Keratinocyte (primary cell): ENCODE data around the gene MEFV.

Source experiments
- CTCF ChIP-seq, 3 experiments: IDR thresholded peaks in 1 of 3; conservative IDR thresholded peaks in 1 of 3; optimal IDR thresholded peaks in 1 of 3; 2 replicates in 2 of 3; 3 replicates in 1 of 3; pipeline versions ENCODE3 to v1.5.1; 2011; ENCODE audit warnings: low read length in 3 of 3, mild to moderate bottlenecking in 3 of 3, moderate library complexity in 2 of 3, control low read depth in 1 of 3, inconsistent platforms in 1 of 3; ENCODE audit not compliant: insufficient read depth in 2 of 3; ENCODE audit errors: extremely low read depth in 1 of 3
- EZH2 ChIP-seq: IDR thresholded peaks from one replicate; pipeline ENCODE4 v1.6.1; 2012; ENCODE audit warnings: inconsistent platforms, mild to moderate bottlenecking, low read length, moderate library complexity

GRCh38 chr16:3216263-3216640 is 40.2 kb downstream of the MEFV start:
- TF ChIP-seq EZH2 = no peak
- TF ChIP-seq CTCF (optimal IDR thresholded peaks at IDR 0.05 in 1 of 3, IDR thresholded peaks at IDR 0.05 in 1 of 3, conservative IDR thresholded peaks at IDR 0.05 in 1 of 3; ENCODE audit: extremely low read depth in 1 of 3, insufficient read depth in 2 of 3, low read length in 3 of 3) = no peak
